Fibroblast of pulmonary artery (primary cell): Measurements from ENCODE around the gene MARK2.

ENCODE experiments used
- DNase-seq: peaks from one replicate; pipeline ENCODE4 v3.0.0-alpha.2; 2010; ENCODE audit warnings: low read depth
- H3K4me3 ChIP-seq: replicated peaks from 2 replicates; pipeline ENCODE4 v1.5.1; 2011; ENCODE audit warnings: low read depth, mild to moderate bottlenecking, control low read depth, low read length, moderate library complexity
- TF ChIP-seq, protein P1 (sequence below): IDR thresholded peaks from 2 replicates; pipeline ENCODE4 v1.5.1; 2011; ENCODE audit warnings: mild to moderate bottlenecking, control low read depth, low read length, inconsistent platforms; ENCODE audit errors: missing control alignments

The MARK2 gene

DNA sequence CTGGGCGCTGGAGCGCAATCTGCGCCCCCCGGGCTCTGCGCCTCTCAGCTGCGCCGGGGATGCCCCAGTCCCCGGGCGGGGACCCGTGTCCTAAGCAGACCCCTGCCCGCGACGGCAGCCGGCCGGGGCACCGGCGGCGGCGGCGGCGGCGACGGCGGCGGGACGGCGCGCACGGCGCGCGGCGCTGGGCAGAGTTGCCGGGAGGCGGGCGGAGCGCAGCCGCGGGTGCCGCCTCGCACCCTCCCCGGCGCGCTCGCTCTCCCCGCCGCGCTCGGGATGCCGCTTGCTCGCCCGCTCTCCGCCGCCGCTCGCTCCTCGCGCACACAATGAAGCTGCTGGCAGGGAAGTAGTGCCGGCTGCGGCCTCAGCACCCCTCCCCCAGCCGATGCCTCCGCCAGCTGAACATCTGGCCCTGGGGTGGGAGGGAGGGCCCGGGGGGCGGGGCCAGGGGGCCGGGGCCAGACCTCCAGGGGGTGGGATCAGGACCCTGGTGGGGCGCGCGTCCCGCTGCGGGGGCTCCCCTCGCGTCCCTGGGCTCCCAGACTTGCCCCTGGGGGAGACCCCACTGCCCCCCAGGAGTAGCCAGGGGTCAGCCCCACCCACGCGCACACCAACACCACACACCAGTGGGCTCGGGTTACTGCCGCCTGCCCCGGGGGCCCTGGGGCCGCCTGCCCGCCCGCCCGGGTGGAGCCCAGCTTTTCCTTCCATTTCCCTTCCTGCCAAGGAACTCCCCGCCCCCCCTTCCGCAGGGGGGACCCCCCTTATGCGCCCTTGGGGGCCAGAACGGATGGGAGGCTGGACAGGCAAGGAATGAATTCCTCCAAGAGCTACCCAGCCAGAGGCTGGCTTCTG lies 78.2 kb downstream of the MARK2 start, which contains the start of gene RCOR2:
Gene RCOR2 (minus strand): TSS at position 328 of the 855 bp plus-strand sequence. CDS start 708 bp downstream, outside the sequence.
- peak; percentile 89 for DNase-seq
- TF ChIP-seq, protein P1, sequence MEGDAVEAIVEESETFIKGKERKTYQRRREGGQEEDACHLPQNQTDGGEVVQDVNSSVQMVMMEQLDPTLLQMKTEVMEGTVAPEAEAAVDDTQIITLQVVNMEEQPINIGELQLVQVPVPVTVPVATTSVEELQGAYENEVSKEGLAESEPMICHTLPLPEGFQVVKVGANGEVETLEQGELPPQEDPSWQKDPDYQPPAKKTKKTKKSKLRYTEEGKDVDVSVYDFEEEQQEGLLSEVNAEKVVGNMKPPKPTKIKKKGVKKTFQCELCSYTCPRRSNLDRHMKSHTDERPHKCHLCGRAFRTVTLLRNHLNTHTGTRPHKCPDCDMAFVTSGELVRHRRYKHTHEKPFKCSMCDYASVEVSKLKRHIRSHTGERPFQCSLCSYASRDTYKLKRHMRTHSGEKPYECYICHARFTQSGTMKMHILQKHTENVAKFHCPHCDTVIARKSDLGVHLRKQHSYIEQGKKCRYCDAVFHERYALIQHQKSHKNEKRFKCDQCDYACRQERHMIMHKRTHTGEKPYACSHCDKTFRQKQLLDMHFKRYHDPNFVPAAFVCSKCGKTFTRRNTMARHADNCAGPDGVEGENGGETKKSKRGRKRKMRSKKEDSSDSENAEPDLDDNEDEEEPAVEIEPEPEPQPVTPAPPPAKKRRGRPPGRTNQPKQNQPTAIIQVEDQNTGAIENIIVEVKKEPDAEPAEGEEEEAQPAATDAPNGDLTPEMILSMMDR, result no peak
- H3K4me3 ChIP-seq, result peak within 1 kb of the TSS; percentile 52

GRCh38 chr11:63917692-63918506 lies 79.0 kb downstream of the MARK2 start:
- TF ChIP-seq, protein P1, result no peak
- peak; percentile 17 for DNase-seq
- peak overlapping the region; percentile 52 for H3K4me3 ChIP-seq

GRCh38 chr11:63918507-63919191 lies 79.7 kb downstream of the MARK2 start:
- TF ChIP-seq, protein P1, result no peak
- no peak overlapping the region for H3K4me3 ChIP-seq
- no peak for DNase-seq

GRCh38 chr11:63919267-63920125 lies 80.6 kb downstream of the MARK2 start:
- TF ChIP-seq, protein P1, result no peak
- no peak overlapping the region for H3K4me3 ChIP-seq
- DNase-seq, result no peak

GRCh38 chr11:63920126-63920938 lies 81.4 kb downstream of the MARK2 start:
- peak; percentile 20 for DNase-seq
- H3K4me3 ChIP-seq, result no peak overlapping the region
- TF ChIP-seq, protein P1, result no peak
